ENCODE measurements around the gene ANKRD9. TPM values are rescaled to one million over a fixed set of nuclear protein-coding genes. Genes with fewer than 3 reads are reported as not detected.
A peak's percentile ranks its signal among the peaks of the same experiment; 100 is the strongest.

Gene ANKRD9
- total RNA-seq, 1 donor from 2014 or later, result 11.1 TPM

DNA sequence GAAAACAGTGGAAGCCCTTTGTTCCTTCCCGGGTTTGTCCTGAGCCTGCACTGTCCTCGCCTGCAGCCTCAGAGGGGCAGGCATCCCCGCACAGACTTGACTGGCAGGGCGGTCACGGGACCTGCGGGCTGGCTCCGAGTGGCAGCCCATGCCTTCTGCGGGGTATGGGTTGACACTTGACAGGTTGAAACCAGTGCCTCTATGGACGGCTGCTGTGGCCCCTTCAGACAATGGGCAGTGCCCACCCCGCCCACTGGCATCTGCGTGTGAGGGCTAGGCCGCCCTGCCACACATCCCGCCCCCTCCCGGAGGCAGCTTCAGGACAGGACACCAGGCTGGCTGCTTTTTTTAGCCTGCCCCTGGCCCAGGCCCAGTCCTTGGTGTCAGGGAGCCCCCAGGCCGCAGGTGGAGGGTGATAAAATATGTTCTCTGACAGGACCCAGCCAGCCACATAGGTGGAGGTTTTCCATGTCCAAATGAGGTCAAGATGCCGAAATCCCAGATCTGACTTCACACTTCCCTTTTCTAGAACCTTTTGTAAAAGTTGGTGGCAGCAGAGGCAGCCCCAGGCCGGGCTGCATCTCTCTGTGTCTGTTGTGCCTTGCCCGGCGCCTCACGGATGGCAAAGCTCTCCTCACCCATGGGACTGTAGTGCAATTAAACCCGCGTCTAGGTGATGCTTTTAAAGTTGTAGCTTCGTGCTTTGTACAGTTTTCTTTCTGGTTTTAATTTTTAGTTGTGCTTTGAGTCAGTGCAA lies 10.0 kb downstream of the ANKRD9 start:
- DNase-seq (ENCODE audit: low spot score), result no peak

DNA sequence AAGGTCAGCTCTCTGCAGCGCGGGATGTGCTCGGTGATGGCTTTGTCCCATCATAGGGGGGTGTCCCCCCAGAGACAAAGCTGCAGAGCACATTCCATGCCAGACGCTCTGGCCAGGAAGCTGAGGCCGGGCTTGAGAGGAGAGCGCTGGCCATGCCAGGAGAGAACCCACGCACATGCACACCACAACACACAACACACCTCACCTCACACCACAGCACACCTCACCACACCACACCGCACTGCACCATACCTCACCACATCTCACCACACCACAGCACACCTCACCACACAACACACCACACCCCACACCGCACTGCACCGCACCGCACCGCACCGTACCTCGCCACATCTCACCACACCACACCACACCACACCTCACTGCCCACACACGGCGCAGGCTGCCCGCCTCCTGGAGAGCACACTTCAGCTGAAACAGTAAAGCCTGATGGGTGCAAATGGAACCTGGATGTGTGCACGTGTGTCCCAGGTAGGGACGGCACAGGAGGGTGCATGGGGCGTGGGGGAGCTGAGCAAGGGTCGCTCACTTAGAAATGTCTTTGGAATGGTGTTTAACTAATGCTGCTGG lies 10.8 kb downstream of the ANKRD9 start:
- no peak for DNase-seq (ENCODE audit: low spot score)

DNA sequence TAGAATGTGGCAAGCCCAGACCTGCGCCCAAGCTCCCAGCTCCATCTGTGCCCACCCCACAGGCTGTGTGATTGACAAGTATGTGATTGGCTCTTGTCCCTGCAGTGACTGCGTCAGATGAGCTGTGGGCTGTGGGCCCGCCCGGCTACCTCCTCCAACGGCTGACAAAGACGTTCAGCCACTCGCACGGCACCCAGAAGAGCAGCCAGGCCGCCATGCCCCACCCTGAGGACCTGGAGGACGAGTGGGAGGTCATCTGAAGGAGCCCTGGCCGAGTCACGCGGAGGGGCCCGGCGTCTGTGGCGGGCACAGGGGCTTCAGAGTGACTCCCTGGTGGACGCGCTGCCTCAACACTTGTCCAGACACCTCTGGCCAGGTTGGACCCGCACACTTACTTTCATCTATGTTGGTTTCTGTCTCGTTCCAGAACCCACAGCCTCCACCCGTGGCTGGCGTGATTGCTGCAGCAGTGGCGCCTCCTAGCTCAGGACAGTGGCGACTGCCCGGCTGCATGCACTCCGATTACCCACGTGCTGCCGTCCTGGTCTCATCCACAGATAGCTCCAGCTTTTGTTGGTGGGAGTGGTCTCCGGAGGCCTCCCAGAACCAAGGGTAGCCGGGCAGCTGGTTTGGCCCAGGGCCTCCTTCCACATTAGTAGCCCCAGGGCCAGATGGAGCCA lies 11.4 kb downstream of the ANKRD9 start:
- no peak for DNase-seq (ENCODE audit: low spot score)

DNA sequence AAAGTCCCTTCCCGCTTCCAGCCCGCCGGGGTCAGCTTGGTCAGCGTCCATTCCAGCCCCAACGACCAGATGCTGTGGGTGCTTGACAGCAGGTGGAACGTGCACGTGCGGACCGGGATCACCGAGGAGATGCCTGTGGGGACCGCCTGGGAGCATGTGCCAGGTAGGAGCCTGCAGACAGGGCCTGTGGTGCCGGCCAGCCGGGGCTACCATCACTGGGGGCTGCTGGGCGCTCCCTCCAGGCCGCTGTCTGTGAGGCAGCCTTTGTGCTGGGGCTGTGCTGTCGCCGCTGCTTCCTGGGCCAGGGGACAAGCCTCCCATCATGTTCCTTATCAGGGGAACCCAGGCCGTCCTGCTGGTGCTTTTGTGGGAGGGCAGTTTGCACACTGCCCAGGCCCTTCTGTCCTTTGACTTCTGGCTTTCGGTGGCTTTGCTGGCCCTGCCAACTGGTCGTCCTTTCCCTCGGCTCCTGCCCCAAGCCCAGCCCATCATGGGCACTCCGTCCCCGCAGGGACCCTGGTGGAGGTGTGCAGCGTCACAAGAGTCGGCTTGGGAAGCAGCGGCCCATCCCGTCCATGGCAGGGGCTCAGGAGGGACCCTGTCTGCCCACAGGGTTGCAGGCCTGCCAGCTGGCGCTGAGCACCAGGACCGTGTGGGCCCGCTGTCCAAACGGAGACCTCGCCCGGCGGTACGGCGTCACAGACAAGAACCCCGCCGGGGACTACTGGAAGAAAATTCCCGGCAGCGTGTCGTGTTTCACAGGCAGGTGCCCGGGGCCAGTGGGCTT lies 12.4 kb downstream of the ANKRD9 start:
- no peak for DNase-seq (ENCODE audit: low spot score)

DNA sequence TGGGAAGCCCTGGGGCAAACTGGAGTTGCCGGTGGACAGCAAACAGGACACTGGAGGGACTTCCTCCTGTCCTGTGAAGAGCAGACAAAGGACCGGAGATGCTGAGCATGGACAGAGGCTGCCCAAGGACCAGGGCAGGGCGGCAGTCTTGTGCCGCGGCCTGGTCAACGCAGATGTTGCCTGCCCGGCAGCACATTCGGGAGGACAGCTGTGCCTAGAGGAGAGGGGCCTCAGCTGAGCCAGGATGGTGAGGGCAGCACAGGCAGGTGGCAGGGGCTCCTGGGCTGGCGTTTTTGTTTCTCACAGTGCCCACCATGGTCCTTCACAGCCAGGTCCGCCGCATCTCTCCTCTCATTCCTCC lies 13.3 kb downstream of the ANKRD9 start:
- no peak for DNase-seq (ENCODE audit: low spot score)

DNA sequence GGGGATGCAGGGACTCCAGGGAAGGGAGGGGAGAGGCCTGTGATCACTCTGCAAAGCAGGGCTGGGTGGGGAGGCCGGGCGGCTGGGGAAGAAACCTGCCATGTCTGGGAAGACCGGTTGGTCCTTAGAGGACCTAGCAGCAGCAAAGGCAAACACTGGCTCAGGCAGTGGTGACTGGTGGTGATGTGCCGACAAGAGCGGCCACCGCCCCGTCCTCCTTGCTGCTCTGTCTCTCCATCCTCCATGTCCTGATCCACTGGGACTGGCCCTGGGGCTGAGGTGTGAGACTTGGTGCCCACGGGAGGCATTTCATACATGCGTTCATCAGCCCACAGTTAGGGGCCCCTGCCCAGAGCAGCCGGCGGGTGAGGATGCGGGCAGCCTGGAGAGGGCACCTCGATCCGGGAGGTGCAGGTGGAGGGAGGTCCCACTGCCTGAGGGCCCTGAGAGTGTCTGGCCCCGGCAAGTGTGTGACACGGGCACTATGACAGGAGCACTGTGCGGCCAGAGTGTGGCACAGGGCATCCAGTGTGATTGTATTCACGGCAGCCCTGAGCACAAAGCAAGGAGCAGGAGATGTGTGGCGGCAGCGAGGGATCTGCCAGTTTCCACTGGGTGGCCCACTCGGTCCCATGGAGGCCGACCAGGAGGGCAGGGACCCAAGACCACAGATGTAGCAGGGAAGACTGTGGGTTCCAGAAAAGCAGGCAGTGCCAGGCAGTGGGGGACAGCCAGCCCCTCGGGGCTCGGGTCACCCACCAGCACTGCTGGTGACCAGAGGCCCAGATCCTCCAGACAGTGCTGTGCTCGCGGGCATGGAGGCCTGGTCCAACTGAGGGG lies 13.9 kb downstream of the ANKRD9 start:
- DNase-seq (ENCODE audit: low spot score), result no peak

DNA sequence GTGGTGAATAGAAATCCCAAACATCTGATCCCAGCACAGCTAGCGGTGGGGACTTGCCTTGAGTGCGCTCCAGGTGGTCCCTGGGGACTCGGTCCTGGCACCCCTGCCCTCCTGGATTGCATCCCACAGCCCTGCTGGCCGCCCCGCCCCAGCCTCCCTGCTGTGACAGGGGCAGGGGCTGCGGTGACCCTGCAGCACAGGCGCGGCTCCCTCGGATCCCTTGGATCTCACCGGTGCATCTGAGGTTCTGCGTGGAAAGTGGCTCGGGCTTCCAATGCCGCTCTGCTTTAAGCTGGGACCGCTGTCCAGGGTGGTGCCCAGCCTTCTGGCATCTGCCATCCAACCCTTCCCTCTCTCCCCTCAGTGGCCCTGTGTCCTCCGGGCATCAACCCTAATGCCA lies 16.0 kb downstream of the ANKRD9 start:
- DNase-seq (ENCODE audit: low spot score), result no peak

DNA sequence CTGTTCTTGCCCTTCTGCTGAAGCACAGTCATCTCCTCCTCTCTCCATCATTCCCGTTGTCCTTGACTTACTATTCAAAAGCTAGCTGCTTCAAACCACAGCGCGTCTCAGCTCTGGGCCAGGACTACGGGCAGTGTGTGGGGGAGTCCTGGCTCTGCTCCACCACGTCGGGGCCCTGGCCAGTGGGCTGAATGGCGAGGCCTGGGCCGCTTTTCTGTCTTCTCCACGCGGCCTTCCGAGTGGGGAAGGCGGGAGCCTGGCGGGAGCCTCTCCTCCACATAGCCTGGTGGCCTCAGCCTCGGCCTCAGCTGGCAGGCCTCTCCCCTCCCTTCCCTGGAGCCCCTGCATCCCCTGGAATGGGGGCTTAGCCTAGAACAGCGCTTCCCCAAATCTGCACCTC lies 16.5 kb downstream of the ANKRD9 start:
- no peak for DNase-seq (ENCODE audit: low spot score)

DNA sequence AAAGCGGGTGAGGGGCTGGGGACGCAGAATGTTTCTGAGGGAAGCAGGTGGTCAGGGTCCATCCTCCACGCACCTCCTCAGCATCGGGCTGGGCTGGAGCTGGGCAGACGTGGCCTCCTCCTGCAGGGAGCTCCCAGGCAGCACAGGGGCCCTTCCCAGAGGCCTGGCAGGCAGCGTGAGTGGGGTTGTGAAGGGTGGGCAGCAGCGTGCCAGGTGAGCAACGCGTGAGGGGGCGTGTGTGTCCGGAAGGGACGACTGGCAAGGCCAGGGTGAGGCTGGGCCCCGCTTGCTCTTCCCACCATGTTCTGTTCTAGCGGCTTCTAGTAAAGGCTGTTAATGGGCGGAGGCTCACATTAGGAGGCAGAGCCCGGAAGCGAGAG lies 17.1 kb downstream of the ANKRD9 start:
- no peak for DNase-seq (ENCODE audit: low spot score)

DNA sequence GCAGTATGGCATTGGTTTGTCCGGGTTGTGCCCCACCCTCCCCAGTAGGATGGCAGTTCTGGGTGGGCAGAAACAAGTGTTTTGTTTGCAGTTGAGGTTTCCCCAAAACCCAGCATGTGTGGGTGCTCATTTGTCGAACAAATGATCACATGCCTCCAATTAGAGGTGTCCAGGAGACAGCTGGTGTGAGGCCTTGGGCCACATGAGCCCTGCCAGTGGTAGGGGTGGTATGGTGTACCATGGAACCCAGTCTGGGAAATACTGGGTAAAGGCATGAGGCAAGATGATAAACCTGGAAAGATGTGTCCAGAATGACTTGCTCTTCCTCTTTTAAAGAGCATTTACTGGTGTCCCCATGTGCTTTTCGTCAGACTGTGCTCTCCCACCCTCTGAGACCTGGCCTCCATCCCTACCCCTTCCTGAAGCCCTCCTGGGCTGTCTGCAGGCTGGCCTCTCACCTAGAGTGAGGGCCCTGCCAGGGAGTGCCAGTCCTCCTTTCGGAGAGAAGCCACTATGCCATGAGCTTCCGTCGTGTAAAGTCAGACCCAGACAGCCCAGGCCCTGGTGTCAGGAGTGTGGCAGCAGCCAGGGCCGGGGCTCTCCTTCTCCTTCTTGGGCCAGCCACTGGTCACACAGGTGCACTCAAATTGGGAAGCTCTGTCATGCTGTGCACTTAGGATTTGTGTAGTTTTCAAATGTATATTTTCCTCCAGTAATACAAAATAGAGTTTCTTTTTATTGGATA lies 17.6 kb downstream of the ANKRD9 start:
- no peak for DNase-seq (ENCODE audit: low spot score)

DNA sequence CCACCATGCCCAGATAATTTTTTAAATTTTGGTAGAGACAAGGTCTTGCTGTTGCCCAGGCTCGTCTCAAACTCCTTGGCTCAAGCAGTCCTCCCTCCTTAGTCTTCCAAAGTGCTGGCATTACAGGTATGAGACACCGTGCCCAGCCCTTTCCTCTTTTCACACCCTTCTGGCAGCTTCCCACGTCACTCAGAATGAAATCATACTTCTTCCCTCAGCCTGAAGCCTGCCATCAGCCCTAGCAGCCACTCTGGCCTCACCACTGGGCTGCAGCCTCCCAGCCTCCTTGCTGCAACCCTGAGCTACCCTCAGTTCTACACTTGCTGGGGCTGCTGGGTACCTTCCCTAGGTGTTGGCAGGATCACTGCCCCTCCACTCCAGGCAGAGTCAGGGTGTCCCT lies 18.2 kb downstream of the ANKRD9 start:
- no peak for DNase-seq (ENCODE audit: low spot score)

DNA sequence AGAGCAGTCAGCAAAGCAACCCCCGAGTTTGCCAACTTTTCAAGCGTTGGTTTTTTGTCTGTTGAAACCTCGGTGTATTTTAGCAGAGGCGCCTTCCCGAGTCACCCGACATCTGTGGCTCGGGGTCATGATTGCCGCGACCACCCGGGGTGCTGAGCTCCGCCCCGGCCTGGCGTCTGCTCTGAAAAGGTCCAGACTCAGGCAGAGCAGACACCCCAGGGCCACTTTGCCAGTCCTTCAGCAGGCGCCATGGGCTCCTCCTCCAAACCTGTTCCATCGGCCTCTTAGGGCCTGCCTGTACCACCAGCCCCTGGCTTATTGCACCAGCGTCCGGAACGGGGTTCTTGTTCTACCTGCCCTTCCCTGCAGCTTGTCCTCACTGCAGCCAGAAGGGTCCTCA lies 19.1 kb downstream of the ANKRD9 start:
- no peak for DNase-seq (ENCODE audit: low spot score)

DNA sequence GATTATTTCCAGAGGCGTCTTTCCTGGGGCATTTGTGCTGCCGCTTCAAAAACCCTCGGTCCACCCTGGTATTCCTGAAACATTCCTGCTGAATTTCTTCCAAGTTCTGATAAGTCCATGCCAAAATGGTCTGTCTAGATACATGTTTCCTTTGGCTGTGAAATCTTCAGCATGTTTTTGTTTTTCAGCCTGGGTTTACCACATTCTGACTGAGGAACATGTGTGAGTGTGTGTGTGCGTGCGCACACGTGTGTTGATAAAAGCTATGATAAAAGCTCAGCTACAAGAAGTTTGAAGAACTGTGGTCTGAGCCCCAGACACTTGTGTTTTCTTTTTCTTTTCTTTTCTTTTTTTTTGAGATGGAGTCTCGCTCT lies 22.4 kb downstream of the ANKRD9 start:
- peak; percentile 62 for DNase-seq (ENCODE audit: low spot score)

DNA sequence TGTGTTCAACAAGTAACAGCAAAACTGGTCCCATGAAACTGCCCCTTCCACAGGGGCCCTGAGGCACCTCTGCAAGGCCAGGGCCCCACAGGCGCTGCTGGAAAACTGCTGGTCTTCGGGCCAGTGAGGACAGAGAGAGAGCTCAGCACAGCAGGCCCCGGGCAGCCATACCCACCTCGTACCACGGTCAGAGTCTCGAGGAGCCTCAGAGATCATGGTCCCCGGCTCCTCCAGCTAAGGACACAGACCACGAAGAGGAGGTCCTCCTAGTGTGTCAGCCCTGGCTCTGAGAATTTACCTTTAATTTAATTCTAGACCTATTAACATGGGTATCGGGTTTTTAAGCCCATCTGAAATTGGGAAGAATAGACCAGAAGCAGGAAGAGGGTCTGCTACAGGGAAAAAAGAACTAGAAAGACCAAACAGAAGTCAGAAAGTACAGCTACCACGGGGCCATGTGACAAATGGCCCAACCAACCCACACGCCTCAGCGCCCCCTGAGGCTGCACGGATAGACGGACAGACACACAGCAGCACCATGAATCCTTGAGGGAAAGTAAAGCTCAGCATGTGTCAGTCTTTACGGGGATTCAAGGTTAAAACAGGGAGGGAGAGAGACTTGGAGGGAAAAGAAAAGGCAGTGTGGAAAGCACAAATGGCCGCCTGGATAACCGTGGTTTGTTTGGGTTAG lies 22.9 kb downstream of the ANKRD9 start:
- DNase-seq (ENCODE audit: low spot score), result peak; percentile 14

DNA sequence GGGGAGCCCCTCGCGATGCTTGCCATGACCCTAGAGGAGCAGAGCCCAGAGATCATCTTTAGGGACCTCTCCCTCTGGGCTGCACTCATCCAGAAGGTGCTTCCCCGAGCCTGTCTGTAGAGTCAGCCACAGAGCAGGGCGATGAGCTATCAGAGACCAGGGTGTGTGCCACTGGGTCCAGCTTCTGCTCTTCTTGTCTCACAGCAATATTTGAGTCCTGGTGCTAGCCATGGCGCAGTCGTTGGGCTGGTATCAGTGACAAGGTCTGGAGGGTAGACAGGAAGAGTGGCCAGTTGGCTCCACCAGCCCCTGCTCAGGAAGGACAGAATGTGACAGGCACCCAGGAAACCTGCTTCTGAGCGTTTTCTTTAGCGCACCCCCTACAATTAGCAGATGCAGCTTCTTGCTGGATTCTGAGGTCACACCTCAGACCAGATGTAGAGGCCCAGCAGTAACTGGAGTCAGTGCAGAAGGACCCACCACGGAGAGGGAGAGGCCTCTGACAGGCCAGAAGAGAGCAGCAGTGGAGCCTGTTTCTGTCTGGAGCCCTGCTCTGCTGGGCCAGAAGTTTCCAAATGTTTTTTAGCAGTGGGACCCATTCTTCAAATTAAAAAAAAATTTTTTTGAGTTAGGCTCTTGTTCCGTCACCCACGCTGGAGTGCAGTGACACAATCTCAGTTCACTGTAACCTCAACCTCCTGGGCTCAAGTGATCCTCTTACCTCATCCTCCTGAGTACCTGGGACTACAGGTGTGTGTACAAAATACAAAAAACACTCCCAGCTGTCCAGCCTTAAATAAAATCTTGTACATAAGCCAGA lies 23.7 kb downstream of the ANKRD9 start:
- no peak for DNase-seq (ENCODE audit: low spot score)

DNA sequence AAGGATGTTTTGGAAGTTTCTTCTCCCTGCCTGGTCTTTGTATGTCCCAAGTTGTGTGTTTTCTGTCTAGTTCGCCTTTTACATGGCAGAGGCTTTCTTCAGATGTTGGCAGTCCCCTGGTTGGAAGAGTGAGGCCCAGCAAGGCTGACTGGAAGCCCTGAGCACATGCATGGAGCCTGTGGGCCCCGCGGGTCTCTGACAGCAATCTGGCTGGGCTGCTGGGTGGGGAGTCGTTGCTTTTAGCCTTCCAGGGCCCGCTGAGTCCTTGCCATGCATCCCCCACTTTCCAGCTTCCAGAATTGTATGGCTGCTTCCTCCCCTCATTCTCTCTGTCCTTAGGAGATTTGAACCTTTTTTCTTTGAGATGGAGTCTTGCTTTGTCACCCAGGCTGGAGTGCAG lies 25.3 kb downstream of the ANKRD9 start:
- DNase-seq (ENCODE audit: low spot score), result no peak

DNA sequence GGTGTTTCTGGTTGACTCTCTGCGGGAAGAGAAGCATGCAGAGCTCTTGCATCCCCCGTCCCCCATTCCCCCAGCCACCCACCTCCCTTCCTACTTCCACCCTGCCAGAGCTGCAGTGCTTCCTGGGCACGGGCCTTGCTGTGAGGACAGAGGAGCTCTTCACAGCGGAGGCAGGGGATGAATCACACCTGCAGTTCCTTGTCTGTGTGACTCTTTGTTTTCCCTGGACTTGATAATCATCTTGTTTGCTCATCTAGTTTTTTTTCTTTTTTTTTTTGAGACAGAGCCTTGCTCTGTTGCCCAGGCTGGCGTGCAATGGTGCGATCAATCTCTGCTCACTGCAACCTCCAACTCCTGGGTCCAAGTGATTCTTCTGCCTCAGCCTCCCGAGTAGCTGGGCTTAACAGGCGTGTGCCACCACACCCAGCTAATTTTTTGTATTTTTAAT lies 27.8 kb downstream of the ANKRD9 start:
- no peak for DNase-seq (ENCODE audit: low spot score)

DNA sequence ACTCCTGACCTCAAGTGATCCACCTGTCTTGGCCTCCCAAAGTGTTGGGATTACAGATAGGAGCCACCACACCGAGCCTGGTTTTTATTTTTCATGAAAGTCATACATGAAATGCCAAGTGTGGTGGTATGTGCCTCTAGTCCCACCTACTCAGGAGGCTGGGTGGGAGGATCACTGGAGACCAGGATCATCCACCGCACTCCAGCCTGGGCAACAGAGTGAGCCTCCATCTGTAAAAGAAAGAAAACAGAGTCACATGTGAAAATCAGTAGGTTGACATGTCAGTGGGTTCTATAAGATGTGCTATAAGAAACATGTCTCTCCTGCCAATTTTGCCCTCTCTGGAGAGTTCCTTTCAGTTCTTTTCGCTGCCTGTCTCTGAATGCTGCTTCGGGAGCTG lies 28.2 kb downstream of the ANKRD9 start:
- no peak for DNase-seq (ENCODE audit: low spot score)

DNA sequence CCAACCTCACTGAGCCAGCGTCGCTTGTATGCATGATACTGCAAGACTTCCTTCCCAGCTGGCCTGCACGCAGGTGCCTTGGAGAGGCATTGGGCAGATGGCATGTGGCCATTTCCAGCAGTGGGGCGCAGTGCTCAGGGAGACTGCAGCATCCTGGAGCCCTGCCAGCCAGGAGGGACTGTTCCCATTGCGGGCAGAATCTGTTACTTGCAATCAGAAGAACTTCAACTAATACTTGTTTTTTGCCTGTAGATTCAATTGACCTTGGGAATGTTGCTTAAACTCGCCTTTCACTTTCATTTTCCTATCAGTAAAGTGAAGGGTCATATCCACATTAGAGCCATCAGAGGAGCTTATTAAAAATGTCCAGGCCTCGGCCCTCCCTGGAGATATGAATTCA lies 29.8 kb downstream of the ANKRD9 start:
- DNase-seq (ENCODE audit: low spot score), result no peak

Measured in umbilical cord (tissue), 2 donors.